Activated T-helper 1 cell treated with Interleukin-2 at 50 U/mL for 16 hours (primary cell): Measurements from ENCODE around the gene TTC31.
"Not testable (repeated sequence)": the region's sequence is repeated elsewhere in the genome, so short reads cannot be mapped to it uniquely, and the experiment has no call there.

Source experiments
- DNase-seq: peaks from one replicate; pipeline ENCODE4 v3.0.0-alpha.2; 2020; ENCODE audit warnings: low read depth

Gene TTC31

GRCh38 chr2:74457549-74458131, 25.2 kb upstream of the TTC31 start:
- DNase-seq = peak; percentile 70

- DNase-seq = peak; percentile 97
Observed at GRCh38 chr2:74458132-74458937, 24.5 kb upstream of the TTC31 start, which contains the start of gene WBP1. WBP1 (plus strand) TSS chr2:74458438; CDS start chr2:74458603, 165 bp downstream.

GRCh38 chr2:74458938-74459363, 23.9 kb upstream of the TTC31 start:
- no peak for DNase-seq

GRCh38 chr2:74459503-74460118, 23.3 kb upstream of the TTC31 start:
- not testable (repeated sequence) for DNase-seq

DNA sequence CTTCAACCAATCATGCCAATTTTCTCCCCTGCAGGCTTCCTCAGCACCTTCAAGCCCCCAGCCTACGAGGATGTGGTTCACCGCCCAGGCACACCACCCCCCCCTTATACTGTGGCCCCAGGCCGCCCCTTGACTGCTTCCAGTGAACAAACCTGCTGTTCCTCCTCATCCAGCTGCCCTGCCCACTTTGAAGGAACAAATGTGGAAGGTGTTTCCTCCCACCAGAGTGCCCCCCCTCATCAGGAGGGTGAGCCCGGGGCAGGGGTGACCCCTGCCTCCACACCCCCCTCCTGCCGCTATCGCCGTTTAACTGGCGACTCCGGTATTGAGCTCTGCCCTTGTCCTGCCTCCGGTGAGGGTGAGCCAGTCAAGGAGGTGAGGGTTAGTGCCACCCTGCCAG, 22.7 kb upstream of the TTC31 start:
- DNase-seq = not testable (repeated sequence)

DNA sequence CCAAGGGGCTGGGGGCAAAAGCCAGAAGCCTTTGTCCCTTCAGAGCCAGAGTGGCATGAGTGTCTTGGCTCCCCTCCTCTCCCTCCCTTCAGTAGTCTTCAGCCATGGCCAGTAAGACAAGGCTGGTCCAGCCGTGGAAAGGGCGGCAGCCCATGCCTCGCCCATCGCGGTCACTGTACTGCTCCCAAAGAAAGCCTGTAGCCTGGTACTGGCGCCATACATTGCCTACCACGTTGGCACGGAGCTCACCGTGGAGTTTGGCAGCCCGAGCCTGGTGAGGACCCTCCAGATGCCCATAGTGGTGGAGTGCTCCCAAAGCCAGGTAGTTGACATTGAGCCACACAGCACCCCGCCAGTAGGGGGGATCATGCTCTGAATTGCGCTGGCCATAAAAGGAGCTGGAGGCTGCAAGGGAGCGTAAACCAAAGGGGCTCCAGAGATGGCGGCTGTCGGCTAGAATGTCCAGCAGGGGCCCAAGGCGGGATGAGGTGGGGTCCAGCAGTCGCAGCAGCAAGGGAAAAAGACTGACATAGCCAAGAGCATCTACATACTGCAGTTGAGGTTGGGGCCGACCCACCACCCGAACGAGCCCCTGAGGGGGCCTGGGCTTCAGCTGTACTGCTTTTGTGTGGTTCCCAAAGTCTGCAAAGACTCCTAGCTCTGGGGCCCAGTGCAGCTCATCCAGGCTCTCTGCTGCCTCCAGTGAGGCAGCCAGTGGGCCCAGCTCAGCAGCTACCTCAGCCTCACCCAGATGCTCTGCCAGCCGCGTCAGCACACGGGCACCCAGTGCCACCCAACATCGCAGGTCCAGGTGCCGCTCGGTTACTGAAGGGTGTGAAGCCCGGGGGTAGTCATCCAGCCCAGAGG, 21.5 kb upstream of the TTC31 start:
- DNase-seq = no peak

DNA sequence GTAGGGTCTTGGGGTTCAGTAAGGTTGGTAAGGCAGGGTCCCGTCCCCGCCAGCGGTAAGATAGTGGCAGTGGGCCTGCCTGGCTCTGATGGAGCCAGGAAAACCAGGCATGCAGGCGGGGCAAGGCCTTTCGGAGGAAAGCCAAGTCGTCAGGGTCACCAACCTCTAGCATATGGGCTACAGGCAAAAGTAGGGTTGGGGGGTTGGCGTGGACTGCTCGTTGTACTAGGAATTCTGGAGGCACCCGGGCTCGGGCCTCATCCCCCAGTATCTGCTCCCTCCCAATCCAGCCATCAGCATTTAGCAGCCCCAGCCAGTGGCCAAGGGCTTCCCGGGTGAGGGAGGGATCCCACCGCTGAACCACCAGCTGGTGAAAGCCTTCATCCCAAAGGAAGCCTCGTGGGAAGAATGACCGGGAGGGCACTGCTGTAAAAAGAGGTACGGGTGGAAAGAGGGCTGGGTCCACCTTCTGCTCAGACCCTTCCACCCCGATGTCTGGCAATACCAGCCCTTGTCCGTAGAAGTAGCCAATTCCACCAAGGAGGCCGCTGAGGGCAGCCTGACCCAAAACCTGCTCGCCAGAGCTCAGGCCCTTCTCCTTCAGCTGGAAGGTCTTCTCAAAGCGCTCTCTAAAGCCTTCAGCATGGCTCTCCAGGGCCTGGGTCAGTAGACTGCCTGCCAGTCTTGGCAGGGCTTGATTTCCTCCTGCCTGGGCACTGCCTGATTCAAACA, 20.7 kb upstream of the TTC31 start:
- no peak for DNase-seq

- DNase-seq = no peak
Observed at GRCh38 chr2:74462786-74463105, 20.1 kb upstream of the TTC31 start.

DNA sequence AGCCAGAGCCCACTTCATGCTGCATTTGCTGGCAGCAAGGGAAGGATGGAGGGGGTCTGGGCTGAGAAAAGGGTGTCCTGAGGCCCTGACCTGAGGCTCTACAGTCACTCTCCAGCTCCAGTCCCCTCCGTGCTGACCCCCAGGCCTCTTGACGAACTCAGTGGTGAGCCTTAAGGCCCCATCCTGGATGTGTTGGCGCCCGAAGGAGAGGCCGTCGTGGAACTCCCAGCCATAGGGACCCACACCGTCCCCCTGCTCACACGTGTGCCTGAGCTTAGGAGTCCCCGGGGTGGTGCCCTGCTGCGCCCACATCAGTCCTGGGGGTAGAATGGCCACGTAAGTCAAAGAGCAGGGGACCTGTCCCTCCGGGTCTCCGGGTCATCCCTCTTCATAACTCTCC, 18.5 kb upstream of the TTC31 start:
- DNase-seq = no peak

- DNase-seq = not testable (repeated sequence)
Observed at GRCh38 chr2:74470742-74471141, 12.1 kb upstream of the TTC31 start.

DNA sequence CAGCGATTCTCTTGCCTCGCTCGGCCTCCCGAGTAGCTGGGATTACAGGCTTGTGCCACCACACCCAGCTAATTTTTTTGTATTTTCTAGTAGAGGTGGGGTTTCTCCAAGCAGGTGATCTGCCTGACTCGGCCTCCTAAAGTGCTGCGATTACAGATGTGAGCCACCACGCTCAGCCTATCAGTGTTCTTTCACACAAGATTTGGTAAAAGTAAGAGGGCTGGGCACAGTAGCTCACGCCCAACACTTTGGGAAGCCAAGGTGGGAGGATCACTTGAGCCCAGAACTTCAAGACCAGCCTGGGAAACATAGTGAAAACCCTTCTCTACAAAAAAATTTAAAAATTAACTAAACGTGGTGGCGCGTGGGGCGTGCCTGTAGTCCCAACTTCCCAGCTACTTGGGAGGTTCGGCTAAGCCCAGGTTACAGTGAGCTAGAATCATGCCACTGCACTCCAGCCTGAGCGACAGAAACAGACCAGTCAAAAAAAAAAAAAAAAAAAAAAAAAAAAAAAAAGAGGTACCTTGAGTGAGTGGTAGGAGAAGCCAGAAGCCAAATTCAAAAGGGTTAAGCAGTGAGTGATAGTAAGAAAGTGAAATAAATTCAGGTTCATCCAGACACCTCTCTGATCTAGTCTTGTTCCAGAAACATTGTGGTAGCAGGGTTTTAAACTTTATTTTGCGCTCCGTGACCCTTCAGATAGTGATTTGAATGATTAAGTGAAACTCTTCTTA, 11.4 kb upstream of the TTC31 start:
- DNase-seq = no peak

GRCh38 chr2:74472086-74472944, 10.6 kb upstream of the TTC31 start, which contains the start of gene MRPL53:
MRPL53 (minus strand) TSS chr2:74472680; CDS start chr2:74472660, 20 bp downstream.
- peak; percentile 93 for DNase-seq

- no peak for DNase-seq
Observed at GRCh38 chr2:74472945-74473258, 10.0 kb upstream of the TTC31 start.

GRCh38 chr2:74474481-74474880, 8.4 kb upstream of the TTC31 start:
- no peak for DNase-seq

DNA sequence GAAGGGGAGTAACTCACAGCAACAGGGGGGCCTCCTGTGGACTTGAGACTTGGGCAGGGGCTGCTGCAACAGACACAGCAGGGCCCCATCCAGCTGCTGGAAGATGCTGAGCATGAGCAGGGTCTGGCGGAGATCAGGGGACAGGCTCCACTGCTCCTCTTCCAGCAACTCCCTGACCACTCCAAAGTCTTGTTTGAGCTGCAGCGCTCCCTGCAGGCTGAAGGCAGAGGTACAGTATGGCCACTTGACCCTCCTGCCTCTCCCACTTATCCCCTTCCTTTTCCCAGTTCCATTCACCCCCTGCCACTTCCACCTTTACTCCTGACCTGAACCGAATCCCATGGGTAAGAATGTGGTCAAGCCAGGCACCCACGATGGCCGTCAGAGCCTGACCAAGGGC, 8.0 kb upstream of the TTC31 start:
- DNase-seq = no peak

DNA sequence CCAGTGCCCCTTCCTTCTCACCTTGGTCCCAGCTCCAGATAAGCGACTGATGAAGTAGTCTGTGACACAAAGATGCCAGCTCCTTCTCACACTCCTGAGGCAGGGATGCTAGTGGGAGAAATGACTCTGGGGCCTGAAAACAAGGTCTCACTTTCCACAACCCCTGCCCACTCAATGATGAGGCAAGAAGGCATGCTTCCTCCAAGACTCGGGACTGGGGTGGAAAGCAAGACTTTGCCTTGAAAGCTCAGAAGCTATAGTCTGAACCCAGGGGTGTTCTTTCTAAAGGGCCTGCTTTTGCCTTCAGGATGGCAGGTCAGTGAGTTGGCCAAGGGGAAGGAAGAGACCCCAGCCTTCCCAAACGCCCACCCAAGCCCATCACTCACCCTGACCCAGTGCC, 1.4 kb upstream of the TTC31 start:
- DNase-seq = no peak

DNA sequence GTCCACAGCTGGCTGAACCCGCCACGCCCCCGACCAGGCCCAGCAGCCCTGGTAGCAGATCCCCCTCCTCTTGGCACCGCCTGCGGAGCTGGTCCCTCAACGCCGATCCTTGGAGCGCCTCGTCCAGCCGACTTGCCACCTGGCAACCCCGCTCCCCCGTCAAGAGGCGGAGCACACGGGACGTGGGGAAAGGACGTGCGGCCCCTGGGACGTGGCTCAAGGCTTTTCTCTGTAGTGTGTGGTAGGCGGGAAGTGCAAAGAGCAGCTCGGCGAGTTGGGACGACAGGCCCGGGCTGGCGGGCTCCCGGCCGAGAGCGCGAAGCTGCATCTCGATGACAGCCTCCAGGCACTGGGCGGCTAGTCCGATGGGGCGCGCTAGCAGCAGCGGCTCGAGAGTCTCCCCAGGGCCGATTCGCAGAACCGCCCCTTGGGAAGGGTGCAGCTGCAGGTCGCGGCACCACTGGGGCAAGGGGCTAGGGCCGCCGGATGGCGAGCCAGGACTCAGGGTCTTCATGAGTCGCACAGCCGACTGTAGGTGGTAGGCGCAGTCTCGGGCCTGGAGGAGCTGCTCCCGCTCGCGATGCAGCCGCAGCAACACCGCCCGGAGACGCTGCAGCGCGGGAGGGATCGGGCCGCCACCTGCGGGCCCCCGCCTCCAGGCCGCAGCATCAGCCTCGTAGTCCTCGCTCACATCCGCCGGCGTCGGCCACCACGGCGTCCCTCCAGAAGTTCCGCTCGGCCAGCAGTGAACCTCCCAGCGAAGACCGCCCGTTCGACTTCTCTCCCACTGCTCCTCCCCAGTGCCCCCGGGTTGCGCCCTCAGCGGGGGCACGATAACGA, 700 bp upstream of the TTC31 start:
- DNase-seq = peak; percentile 35

DNA sequence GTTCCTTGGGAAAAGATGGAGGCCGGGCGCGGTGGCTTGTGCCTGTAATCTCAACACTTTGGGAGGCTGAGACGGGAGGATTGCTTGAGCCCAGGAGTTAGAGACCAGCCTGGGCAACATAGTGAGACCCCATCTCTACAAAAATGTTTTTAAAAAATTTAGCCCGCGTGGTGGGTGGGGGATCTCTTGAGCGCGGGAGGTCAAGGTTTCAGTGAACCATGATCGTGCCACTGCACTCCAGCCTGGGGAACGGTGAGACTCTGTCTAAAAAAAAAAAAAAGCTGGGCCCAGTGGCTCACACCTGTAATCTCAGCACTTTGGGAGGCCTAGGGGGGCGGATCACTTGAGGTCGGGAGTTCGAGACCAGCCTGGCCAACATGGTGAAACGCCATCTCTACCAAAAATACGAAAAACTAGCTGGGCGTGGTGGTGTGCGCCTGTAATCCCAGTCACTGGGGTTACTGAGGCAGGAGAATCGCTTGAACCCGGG, 839 bp downstream of the TTC31 start:
- not testable (repeated sequence) for DNase-seq

GRCh38 chr2:74486141-74486540, 3.3 kb downstream of the TTC31 start:
- no peak for DNase-seq
